Suprapubic skin (tissue), 4 donors: ENCODE results near the gene DARS1. TPM values are rescaled to one million over a fixed set of nuclear protein-coding genes. Genes with fewer than 3 reads are reported as not detected.

ENCODE experiments used
- DNase-seq, 2 donors: peaks; one replicate each; pipeline ENCODE4 v3.0.0-alpha.2; 2019; ENCODE audit warnings: low spot score in 2 of 2
- H3K27ac ChIP-seq: fragments of 200-600 bp; sonication (generic); one replicate; pipeline ENCODE4 v1.5.1; 2019
- H3K27me3 ChIP-seq: fragments of 200-600 bp; sonication (generic); one replicate; pipeline ENCODE4 v1.5.1; 2019
- H3K36me3 ChIP-seq: fragments of 200-600 bp; sonication (generic); one replicate; pipeline ENCODE4 v1.5.1; 2019
- H3K4me1 ChIP-seq: fragments of 200-600 bp; sonication (generic); one replicate; pipeline ENCODE4 v1.5.1; 2019
- H3K4me3 ChIP-seq: fragments of 200-600 bp; sonication (generic); one replicate; pipeline ENCODE4 v1.5.1; 2019; ENCODE audit warnings: mild to moderate bottlenecking
- H3K9me3 ChIP-seq: fragments of 200-600 bp; sonication (generic); one replicate; pipeline ENCODE4 v1.5.1; 2019
- CTCF ChIP-seq, 2 donors: fragments of 200-600 bp in 1 of 2; fragments of 450-650 bp in 1 of 2; sonication (generic) in 1 of 2; IDR thresholded peaks; one replicate each; pipeline ENCODE4 v1.5.1; 2016 to 2019; ENCODE audit warnings: antibody characterized with exemption in 2 of 2, mild to moderate bottlenecking in 1 of 2, moderate library complexity in 1 of 2
- EP300 ChIP-seq: sonication (generic); formaldehyde crosslinking; IDR thresholded peaks from one replicate; pipeline ENCODE4 v1.6.1; 2017; ENCODE audit warnings: antibody characterized with exemption
- POLR2A ChIP-seq, 2 donors: fragments of 450-650 bp; IDR thresholded peaks; one replicate each; pipeline ENCODE4 v1.6.1; 2017; ENCODE audit warnings: antibody characterized with exemption in 2 of 2, mild to moderate bottlenecking in 2 of 2, moderate library complexity in 2 of 2
- POLR2AphosphoS5 ChIP-seq, 3 donors: sonication (generic); formaldehyde crosslinking; IDR thresholded peaks; one replicate each; pipeline ENCODE4 v1.6.1; 2017; ENCODE audit warnings: antibody characterized with exemption in 3 of 3
- WGBS: methylation state at CpG from one replicate; pipeline ENCODE4 v1.1.5; 2018; 5-methylcytosine and 5-hydroxymethylcytosine counted together
- total RNA-seq, 4 donors: library from RNA; depleted of rRNA; stranded (reverse); fragments of >200 nt; gene quantifications; one replicate each; pipeline ENCODE4 v1.1.0, GENCODE V29; 2016

The DARS1 gene
- total RNA-seq, 4 donors from 2014 or later: 63.1 to 82.6 (median 67.4) TPM

DNA sequence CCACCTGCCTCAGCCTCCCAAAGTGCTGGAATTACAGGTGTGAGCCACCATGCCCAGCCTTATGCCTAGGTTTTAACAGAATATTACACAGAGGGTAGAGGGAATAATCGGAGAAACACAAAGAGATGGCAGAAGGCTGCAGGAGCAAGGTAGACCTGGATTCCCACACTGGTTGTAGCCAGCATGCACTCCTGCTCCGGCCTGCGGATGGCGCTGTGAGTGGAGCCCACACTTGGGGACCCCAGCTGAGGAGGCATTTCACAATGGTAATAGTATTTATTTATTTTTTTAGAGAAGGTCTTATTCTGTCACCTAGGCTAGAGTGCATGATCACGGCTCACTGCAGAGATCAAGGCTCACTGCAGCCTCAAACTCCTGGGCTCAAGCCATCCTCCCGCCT lies 38.8 kb upstream of the DARS1 start:
- Histone ChIP-seq H3K27ac (no peak overlapping the region), H3K4me1 (peaks cover 8% of the 10 kb centered on the region), H3K4me3 (no peak overlapping the region), H3K9me3 (no peaks in the 10 kb centered on the region), H3K36me3 (no peaks in the 10 kb centered on the region), H3K27me3 (no peaks in the 10 kb centered on the region)
- TF ChIP-seq CTCF (IDR thresholded peaks at IDR 0.05) (no peak), EP300 (no peak), POLR2A (IDR thresholded peaks at IDR 0.05) (no peak), POLR2AphosphoS5 (IDR thresholded peaks at IDR 0.05) (no peak)
- 95% methylated on average over 6 of the region's 6 CpGs for WGBS
- DNase-seq: no peak

DNA sequence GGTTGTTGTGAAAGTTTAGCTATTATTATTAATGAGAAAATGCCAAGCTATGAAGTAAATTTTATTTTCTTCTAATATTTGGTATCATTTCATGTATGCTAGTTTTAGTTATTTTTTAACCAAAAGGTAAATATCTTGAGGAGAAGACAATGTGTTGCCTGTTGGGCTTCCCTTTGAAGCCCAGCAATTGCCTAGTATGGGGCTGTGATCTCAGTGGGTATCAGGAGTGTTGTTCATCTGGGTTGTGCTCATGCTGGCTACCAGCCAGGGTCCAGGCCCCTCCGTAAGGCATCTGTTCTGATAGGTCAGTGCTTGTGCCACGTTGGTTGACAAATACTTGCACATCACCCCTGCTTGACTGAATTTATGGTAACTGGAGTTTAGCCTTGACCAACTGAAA lies 38.0 kb upstream of the DARS1 start:
- Histone ChIP-seq H3K27ac (no peak overlapping the region), H3K27me3 (no peaks in the 10 kb centered on the region), H3K9me3 (no peaks in the 10 kb centered on the region), H3K4me1 (peaks cover 8% of the 10 kb centered on the region), H3K36me3 (no peaks in the 10 kb centered on the region), H3K4me3 (no peak overlapping the region)
- TF ChIP-seq CTCF (IDR thresholded peaks at IDR 0.05) (no peak), POLR2A (IDR thresholded peaks at IDR 0.05) (no peak), EP300 (no peak), POLR2AphosphoS5 (IDR thresholded peaks at IDR 0.05) (no peak)
- WGBS: 97% methylated on average over 2 of the region's 2 CpGs
- no peak for DNase-seq

GRCh38 chr2:136022396-136023146 lies 37.1 kb upstream of the DARS1 start:
- WGBS: 91% methylated on average over 3 of the region's 3 CpGs
- H3K27ac ChIP-seq: no peak overlapping the region

GRCh38 chr2:136021976-136022375 lies 36.5 kb upstream of the DARS1 start:
- 96% methylated on average over 4 of the region's 4 CpGs for WGBS

More at GRCh38 chr2:136022396-136023146, 37.1 kb upstream of the DARS1 start:
- TF ChIP-seq EP300 (no peak), CTCF (IDR thresholded peaks at IDR 0.05) (no peak), POLR2AphosphoS5 (IDR thresholded peaks at IDR 0.05) (no peak), POLR2A (IDR thresholded peaks at IDR 0.05) (no peak)
- Histone ChIP-seq H3K4me3 (no peak overlapping the region), H3K4me1 (peaks cover 8% of the 10 kb centered on the region), H3K9me3 (no peaks in the 10 kb centered on the region), H3K27me3 (no peaks in the 10 kb centered on the region), H3K36me3 (no peaks in the 10 kb centered on the region)
- no peak for DNase-seq

More at GRCh38 chr2:136021976-136022375, 36.5 kb upstream of the DARS1 start:
- TF ChIP-seq EP300 (no peak), POLR2A (IDR thresholded peaks at IDR 0.05) (no peak), CTCF (IDR thresholded peaks at IDR 0.05) (no peak), POLR2AphosphoS5 (IDR thresholded peaks at IDR 0.05) (no peak)
- peaks cover 8% of the 10 kb centered on the region for H3K4me1 ChIP-seq
- no peak for DNase-seq
- no peak overlapping the region for H3K27ac ChIP-seq
- no peaks in the 10 kb centered on the region for H3K27me3 ChIP-seq
- no peaks in the 10 kb centered on the region for H3K9me3 ChIP-seq
- H3K4me3 ChIP-seq: no peak overlapping the region
- no peaks in the 10 kb centered on the region for H3K36me3 ChIP-seq
